ENCODE data around the gene CYB561D1. TPM values are rescaled to one million over a fixed set of nuclear protein-coding genes. Genes with fewer than 3 reads are reported as not detected.

The CYB561D1 gene
- total and polyA plus RNA-seq, 2 donors (not counting 3 experiments of a cell fraction or from before 2014, with no cell fraction given): 7.2 to 7.3 TPM

GRCh38 chr1:109477821-109478220, 16.1 kb upstream of the CYB561D1 start:
- FAIRE-seq: no peak
- H3K79me2 ChIP-seq (ENCODE audit: control insufficient read depth, insufficient read depth, low read length): no peaks in the 10 kb centered on the region

More at GRCh38 chr1:109477821-109478220, 16.1 kb upstream of the CYB561D1 start:
- intact Hi-C loops (cut with micrococcal nuclease): no loop called here
- no peak for TF ChIP-seq POLR2A (IDR thresholded peaks at IDR 0.05; ENCODE audit: low read depth, low read length)
- TF ChIP-seq JUN (IDR thresholded peaks at IDR 0.05; ENCODE audit: borderline replicate concordance, insufficient read depth, insufficient read length, low read depth): no peak
- TF ChIP-seq EZH2 (IDR thresholded peaks at IDR 0.05; ENCODE audit: borderline replicate concordance, low read depth, low read length, severe bottlenecking): no peak
- no peak for TF ChIP-seq MYC (IDR thresholded peaks at IDR 0.05; ENCODE audit: low read depth, low read length)
- no peak for TF ChIP-seq GATA2 (IDR thresholded peaks at IDR 0.05; ENCODE audit: insufficient read depth, insufficient read length, low read depth, low read length)
- TF ChIP-seq MAX (IDR thresholded peaks at IDR 0.05; ENCODE audit: insufficient read depth, insufficient read length): no peak
- no peak for TF ChIP-seq CTCF (IDR thresholded peaks at IDR 0.05; ENCODE audit: extremely low read depth in 1 of 2, insufficient read depth in 1 of 2, low read depth in 1 of 2, low read length in 2 of 2)
- Histone ChIP-seq H2AFZ (ENCODE audit: low read depth, low read length) (no peak overlapping the region), H3K27ac (ENCODE audit: insufficient read depth, low read depth, low read length) (no peak overlapping the region), H3K27me3 (ENCODE audit: control insufficient read depth in 2 of 2, insufficient read depth in 2 of 2, low read length in 2 of 2) (peaks cover 30 to 34% of the 10 kb centered on the region in 2 experiments), H3K9ac (replicated peaks; ENCODE audit: extremely low read depth, insufficient read depth, low read length) (no peak overlapping the region), H3K4me2 (ENCODE audit: insufficient read depth, low read length) (no peak overlapping the region), H4K20me1 (replicated peaks; ENCODE audit: control insufficient read depth, extremely low read depth, insufficient read depth, low read length) (no peaks in the 10 kb centered on the region), H3K4me1 (ENCODE audit: control insufficient read depth, extremely low read depth, insufficient read depth, low read length) (no peaks in the 10 kb centered on the region), H3K4me3 (replicated peaks in 1 of 3; ENCODE audit: insufficient read depth in 1 of 3, low read depth in 1 of 3, low read length in 3 of 3) (no peak overlapping the region), H3K9me1 (replicated peaks; ENCODE audit: control insufficient read depth, extremely low read depth, insufficient read depth, low read length) (no peaks in the 10 kb centered on the region), H3K36me3 (ENCODE audit: control insufficient read depth in 2 of 2, extremely low read depth in 1 of 2, insufficient read depth in 2 of 2, low read length in 2 of 2) (no peaks in the 10 kb centered on the region), H3K9me3 (replicated peaks; ENCODE audit: control insufficient read depth, insufficient read depth, low read length) (no peaks in the 10 kb centered on the region)
- BruUV-seq (replicated peaks): no TSS peak
- ChIA-PET CTCF (interaction anchor here (0.6 to 1.2 kb wide), 2 partner anchors 8 to 21 kb away, joined by 3 read pairs; no protein-coding TSS in a partner anchor), POLR2A (no interaction called here)
- DNase-seq (ENCODE audit: low read depth, low spot score): no peak
- dilution Hi-C loops (cut with MboI; ENCODE audit: extremely low pct_ligation_motif_present, low sequenced_read_pairs): no loop called here

Measured in endothelial cell of umbilical vein (primary cell).